Ureter (tissue), 1 donor: ENCODE measurements around the gene REG1B. TPM values are rescaled to one million over a fixed set of nuclear protein-coding genes. Genes with fewer than 3 reads are reported as not detected.
"Not testable (repeated sequence)": the region's sequence is repeated elsewhere in the genome, so short reads cannot be mapped to it uniquely, and the experiment has no call there.

Source experiments
- DNase-seq: peaks from one replicate; pipeline ENCODE4 v3.0.0-alpha.2; 2020; ENCODE audit warnings: low spot score
- total RNA-seq: library from RNA; stranded (reverse); gene quantifications from one replicate; pipeline ENCODE4 v1.2.4, GENCODE V29; 2023
- donor health status: DM: yes; HTN: yes; CAD: no.

Gene REG1B
- total RNA-seq, 1 donor from 2014 or later: not detected

DNA sequence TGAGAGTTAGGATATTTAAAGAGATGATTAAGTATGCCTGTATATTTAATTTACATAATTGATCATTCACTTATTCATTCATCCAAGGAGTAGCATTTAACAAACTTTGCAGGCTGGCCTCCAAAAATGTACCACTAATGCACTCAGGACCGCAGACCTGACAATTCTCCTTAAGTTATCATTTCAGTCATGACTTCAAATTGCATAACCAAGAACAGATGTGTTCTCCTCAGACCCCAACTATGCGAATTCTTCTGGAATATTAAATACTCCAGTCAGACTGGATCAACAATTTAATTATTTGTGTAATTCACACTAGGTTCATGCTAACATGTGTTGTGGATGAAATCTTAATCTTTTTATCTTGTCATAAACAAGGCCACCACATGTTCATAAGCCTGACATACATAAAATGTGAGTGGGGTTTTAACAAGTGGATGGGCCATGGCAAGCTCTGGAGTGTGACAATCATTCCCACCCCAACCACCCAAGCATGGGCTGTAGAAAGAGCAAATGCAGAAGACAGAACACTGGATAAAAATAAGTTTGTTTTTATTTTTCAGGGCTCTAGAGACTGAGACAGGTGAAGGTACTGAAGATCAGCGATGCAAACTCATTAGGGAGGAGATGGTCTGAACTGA, 3.2 kb downstream of the REG1B start:
- no peak for DNase-seq

DNA sequence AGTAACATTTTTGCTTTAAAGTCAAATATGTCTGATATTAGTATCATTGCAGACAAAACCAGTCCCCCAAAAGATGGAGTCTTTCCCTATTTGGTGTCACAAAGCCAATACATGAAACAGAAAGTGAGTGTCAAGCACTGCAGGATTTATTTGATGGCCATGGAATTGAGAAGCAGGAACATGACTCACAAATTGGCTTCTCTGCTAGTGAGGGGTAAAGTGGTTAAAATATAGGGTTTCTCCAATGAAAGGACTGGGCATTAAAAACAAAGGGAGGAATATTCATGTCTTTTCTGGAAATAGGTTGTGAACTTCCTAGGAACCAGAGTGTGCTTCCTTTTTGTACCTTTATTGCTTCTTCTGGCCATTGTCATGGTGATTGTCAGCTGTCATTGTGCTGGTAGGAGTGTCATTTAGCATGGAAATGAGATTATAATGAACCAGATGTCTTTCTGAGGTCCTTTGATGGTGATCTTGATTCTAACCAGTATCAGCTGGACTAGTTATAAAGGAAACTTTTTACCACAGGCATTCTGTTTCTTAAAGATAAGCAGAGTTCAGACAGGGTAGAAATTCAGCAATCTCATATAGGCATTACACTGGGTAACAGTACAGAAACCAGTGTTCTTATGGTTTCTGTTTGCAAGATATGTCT, 4.1 kb downstream of the REG1B start:
- no peak for DNase-seq

DNA sequence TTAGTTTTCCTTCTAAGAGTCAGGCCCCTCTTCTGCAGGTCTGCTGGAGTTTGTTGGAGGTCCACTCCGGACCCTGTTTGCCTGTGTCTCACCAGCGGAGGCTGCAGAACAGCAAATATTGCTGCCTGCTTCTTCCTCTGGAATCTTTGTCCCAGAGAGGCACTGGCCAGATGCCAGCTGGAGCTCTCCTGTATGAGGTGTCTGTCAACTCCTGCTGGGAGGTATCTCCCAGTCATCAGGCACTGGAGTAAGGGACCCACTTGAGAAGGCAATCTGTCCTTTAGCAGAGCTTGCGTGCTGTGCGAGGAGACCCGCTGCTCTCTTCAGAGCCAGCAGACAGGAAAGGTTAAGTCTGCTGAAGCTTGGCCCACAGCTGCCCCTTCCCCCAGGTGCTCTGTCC, 4.8 kb downstream of the REG1B start:
- no peak for DNase-seq

DNA sequence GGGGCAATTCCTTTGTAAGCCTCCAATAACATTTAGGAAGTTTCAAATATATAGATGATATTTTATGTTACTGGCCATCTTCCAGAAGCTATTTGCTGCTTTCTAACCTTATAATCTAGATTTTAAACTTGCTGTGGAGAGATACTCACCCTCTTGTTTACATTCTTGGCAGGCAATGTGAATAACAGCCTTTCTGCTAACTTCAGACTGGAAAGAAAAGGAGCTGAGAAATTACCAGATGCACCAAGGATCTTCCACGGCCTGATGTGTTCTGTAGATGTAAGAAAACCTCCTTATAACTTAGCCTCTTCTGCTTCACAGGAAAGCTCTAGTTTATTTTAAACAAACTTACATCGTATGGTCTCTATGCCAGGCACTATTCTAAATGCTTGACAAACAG, 16.7 kb downstream of the REG1B start:
- no peak for DNase-seq

DNA sequence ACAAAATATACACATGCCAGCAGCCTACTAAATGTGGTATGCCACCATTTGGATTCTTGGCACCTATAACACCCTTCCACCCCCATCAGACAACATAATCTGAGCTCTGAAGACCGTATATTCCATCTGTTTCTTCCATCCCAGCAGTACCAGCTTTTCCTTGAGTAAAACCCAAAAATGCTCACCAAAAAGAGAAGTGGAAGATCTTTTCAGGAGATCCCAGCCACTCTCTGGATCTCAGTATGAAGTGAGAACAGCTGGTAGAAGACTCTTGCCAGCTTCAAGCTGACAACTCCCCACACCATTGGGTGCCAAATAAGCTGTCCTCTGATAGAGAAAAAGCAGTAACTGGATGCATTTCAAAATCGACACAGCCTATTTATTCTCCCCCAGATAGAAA, 22.6 kb downstream of the REG1B start:
- no peak for DNase-seq

DNA sequence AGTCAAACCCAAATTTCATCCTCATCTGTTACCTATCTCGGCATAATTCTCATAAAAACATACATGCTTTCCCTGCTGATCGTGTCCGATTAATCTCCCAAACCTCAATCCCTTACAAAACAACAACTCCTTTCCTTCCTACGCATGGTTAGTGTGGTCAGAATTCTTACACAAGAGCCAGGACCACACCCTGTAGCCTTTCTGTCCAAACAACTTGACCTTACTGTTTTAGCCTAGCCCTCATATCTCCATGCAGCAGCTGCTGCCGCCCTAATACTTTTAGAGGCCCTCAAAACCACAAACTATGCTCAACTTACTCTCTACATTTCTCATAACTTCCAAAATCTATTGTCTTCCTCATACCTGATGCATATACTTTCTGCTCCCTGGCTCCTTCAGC, 33.0 kb downstream of the REG1B start:
- not testable (repeated sequence) for DNase-seq

DNA sequence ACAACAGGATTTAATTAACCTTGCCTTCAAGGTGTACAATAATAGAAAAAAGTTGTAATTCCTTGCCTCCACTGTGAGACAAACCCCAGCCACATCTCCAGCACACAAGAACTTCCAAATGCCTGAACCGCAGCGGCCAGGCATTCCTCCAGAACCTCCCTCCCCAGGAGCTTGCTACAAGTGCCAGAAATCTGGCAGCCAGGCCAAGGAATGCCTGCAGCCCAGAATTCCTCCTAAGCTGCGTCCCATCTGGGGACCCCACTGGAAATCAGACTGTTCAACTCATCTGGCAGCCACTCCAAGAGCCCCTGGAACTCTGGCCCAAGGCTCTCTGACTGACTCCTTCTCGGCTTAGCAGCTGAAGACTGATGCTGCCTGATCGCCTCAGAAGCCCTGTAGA, 34.3 kb downstream of the REG1B start:
- not testable (repeated sequence) for DNase-seq

DNA sequence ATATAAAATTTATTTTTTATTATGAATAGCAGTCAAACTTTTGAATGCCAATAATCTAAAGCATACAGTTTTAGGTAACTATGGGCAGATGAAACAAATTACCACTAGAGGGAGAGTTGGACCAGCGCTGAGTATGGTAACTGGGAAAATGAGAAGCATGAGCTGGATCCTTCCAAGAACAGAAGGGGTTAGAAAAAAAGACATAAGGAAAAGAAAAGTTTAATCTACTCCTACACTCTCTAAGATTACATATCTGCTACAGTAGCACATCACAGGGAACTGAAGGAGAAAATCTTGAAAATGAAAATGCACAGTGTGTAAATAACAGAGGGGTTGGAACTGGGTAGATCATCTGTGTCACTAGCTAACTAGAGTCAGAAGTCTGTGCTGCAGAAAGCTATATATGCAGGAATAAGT, 46.8 kb downstream of the REG1B start:
- DNase-seq: no peak

DNA sequence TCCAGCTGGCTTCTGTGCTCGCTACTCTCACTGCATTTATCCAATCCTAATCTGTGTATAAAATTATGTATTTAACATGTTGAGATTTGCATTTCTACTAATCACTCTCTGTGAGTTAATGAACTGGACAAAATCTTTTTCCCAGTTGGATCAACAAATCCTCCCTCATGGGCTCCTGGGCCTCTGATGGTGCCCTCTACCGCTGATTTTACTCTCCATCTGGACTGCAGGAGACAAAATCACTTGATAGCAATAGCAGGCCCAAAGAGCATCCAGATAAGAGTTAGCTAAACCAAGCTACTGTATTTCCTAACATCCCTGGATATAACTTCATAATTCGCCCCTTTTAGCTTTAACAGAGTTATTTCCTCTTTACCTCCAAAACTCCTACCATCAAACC, 47.8 kb downstream of the REG1B start:
- no peak for DNase-seq

Other genes with a start within 250 kb of the REG1B start
- not detected for gene REG3G, start 62.3 kb downstream of the REG1B start, total RNA-seq
- not detected for gene REG1A, start 32.5 kb upstream of the REG1B start, total RNA-seq
- not detected for gene REG3A, start 71.8 kb upstream of the REG1B start, total RNA-seq